ENCODE measurements around the gene EGF.
"Not testable (repeated sequence)": the region's sequence is repeated elsewhere in the genome, so short reads cannot be mapped to it uniquely, and the experiment has no call there.

The EGF gene

GRCh38 chr4:109912706-109913595 lies at the start of gene EGF:
Gene EGF (plus strand): TSS chr4:109912883. CDS start chr4:109913336, 453 bp downstream.
- DNase-seq, result no peak

- no peak for DNase-seq
These were observed 48.5 kb upstream of the EGF start for GRCh38 chr4:109864134-109864533.

- no peak for DNase-seq
These were observed 42.6 kb upstream of the EGF start for GRCh38 chr4:109870061-109870460.

GRCh38 chr4:109872065-109872464 lies 40.6 kb upstream of the EGF start:
- no peak for DNase-seq

- no peak for DNase-seq
These were observed 39.6 kb upstream of the EGF start for GRCh38 chr4:109872950-109873656.

GRCh38 chr4:109873791-109874514 lies 38.7 kb upstream of the EGF start:
- no peak for DNase-seq

GRCh38 chr4:109875106-109875505 lies 37.6 kb upstream of the EGF start:
- no peak for DNase-seq

- DNase-seq, result not testable (repeated sequence)
These were observed 37.1 kb upstream of the EGF start for GRCh38 chr4:109875553-109875952.

GRCh38 chr4:109876634-109877265 lies 35.9 kb upstream of the EGF start:
- no peak for DNase-seq

GRCh38 chr4:109877400-109877799 lies 35.3 kb upstream of the EGF start:
- no peak for DNase-seq

- no peak for DNase-seq
These were observed 34.3 kb upstream of the EGF start for GRCh38 chr4:109878355-109878754.

- no peak for DNase-seq
These were observed 33.6 kb upstream of the EGF start for GRCh38 chr4:109879081-109879480.

- no peak for DNase-seq
These were observed 32.9 kb upstream of the EGF start for GRCh38 chr4:109879636-109880314.

GRCh38 chr4:109886303-109886702 lies 26.4 kb upstream of the EGF start:
- DNase-seq, result no peak

GRCh38 chr4:109887071-109887470 lies 25.6 kb upstream of the EGF start:
- DNase-seq, result no peak

GRCh38 chr4:109890076-109890475 lies 22.6 kb upstream of the EGF start:
- no peak for DNase-seq

- DNase-seq, result no peak
These were observed 10.0 kb upstream of the EGF start for GRCh38 chr4:109902559-109903251.

GRCh38 chr4:109908731-109909130 lies 4.0 kb upstream of the EGF start:
- no peak for DNase-seq

GRCh38 chr4:109910256-109910655 lies 2.4 kb upstream of the EGF start:
- DNase-seq, result no peak

- DNase-seq, result no peak
These were observed 1.0 kb downstream of the EGF start for GRCh38 chr4:109913596-109914241.

GRCh38 chr4:109914322-109914721 lies 1.6 kb downstream of the EGF start:
- no peak for DNase-seq
